SK-N-SH treated with all-trans-retinoic acid at 6 μM for 48 hours (cell line): ENCODE data around the gene VPS29.

Experiments used
- ATAC-seq: fragments of 200-7000 bp; cut with Tn5 transposase; 3 replicates; pipeline ENCODE4 v1.9.1; 2020; ENCODE audit warnings: mild to moderate bottlenecking, moderate library complexity
- ARNTL ChIP-seq: fragments of 450-650 bp; formaldehyde crosslinking; IDR thresholded peaks from 2 replicates; pipeline ENCODE4 v1.5.0; 2020; ENCODE audit warnings: low read depth, mild to moderate bottlenecking, moderate library complexity, borderline replicate concordance
- BACH2 ChIP-seq: fragments of 250-450 bp; sonication (Bioruptor Pico); IDR thresholded peaks from 2 replicates; pipeline ENCODE4 v1.9.0; 2021; ENCODE audit warnings: mild to moderate bottlenecking, borderline replicate concordance
- CREB5 ChIP-seq: fragments of 250-450 bp; sonication (Bioruptor Pico); IDR thresholded peaks from 2 replicates; pipeline ENCODE4 v1.5.1; 2020; ENCODE audit warnings: low read depth, mild to moderate bottlenecking, moderate library complexity
- CSDC2 ChIP-seq: fragments of 250-450 bp; sonication (Bioruptor Pico); IDR thresholded peaks from 2 replicates; pipeline ENCODE4 v1.5.0; 2020; ENCODE audit warnings: mild to moderate bottlenecking, moderate library complexity
- ESRRG ChIP-seq: fragments of 250-450 bp; sonication (Bioruptor Pico); IDR thresholded peaks from 2 replicates; pipeline ENCODE4 v1.6.1; 2021; ENCODE audit warnings: mild to moderate bottlenecking
- GLIS3 ChIP-seq: fragments of 250-450 bp; sonication (Bioruptor Pico); IDR thresholded peaks from 2 replicates; pipeline ENCODE4 v1.5.0; 2020; ENCODE audit warnings: mild to moderate bottlenecking, moderate library complexity
- ISL1 ChIP-seq: fragments of 250-450 bp; sonication (Bioruptor Pico); IDR thresholded peaks from 2 replicates; pipeline ENCODE4 v2.1.2; 2022; ENCODE audit warnings: mild to moderate bottlenecking, moderate library complexity
- OSR1 ChIP-seq: fragments of 250-450 bp; sonication (Bioruptor Pico); IDR thresholded peaks from 2 replicates; pipeline ENCODE4 v1.8.0; 2022; ENCODE audit warnings: moderate library complexity, mild to moderate bottlenecking, inconsistent platforms
- PATZ1 ChIP-seq: fragments of 250-450 bp; sonication (Bioruptor Pico); IDR thresholded peaks from 2 replicates; pipeline ENCODE4 v1.8.0; 2020; ENCODE audit warnings: mild to moderate bottlenecking, moderate library complexity, borderline replicate concordance
- POU6F1 ChIP-seq: fragments of 250-450 bp; sonication (Bioruptor Pico); IDR thresholded peaks from 2 replicates; pipeline ENCODE4 v1.8.0; 2021; ENCODE audit warnings: low read depth, mild to moderate bottlenecking, moderate library complexity, borderline replicate concordance
- PPARA ChIP-seq: fragments of 250-450 bp; sonication (Bioruptor Pico); IDR thresholded peaks from 2 replicates; pipeline ENCODE4 v1.5.0; 2020; ENCODE audit warnings: mild to moderate bottlenecking, borderline replicate concordance
- SNAI2 ChIP-seq: fragments of 250-450 bp; sonication (Bioruptor Pico); IDR thresholded peaks from 2 replicates; pipeline ENCODE4 v1.5.0; 2020; ENCODE audit warnings: mild to moderate bottlenecking, moderate library complexity
- TCF4 ChIP-seq: fragments of 250-450 bp; sonication (Bioruptor Pico); IDR thresholded peaks from 2 replicates; pipeline ENCODE4 v1.8.0; 2021; ENCODE audit warnings: mild to moderate bottlenecking, moderate library complexity, borderline replicate concordance
- TOX ChIP-seq: fragments of 250-450 bp; sonication (Bioruptor Pico); IDR thresholded peaks from 2 replicates; pipeline ENCODE4 v1.8.0; 2021; ENCODE audit warnings: mild to moderate bottlenecking, moderate library complexity, borderline replicate concordance
- TSHZ2 ChIP-seq: fragments of 250-450 bp; sonication (Bioruptor Pico); IDR thresholded peaks from 2 replicates; pipeline ENCODE4 v1.5.0; 2020; ENCODE audit warnings: mild to moderate bottlenecking, moderate library complexity
- ZFP3 ChIP-seq: fragments of 250-450 bp; sonication (Bioruptor Pico); IDR thresholded peaks from 2 replicates; pipeline ENCODE4 v1.5.0; 2020; ENCODE audit warnings: mild to moderate bottlenecking, moderate library complexity
- ZFP30 ChIP-seq: fragments of 450-650 bp; formaldehyde crosslinking; IDR thresholded peaks from 2 replicates; pipeline ENCODE4 v1.5.0; 2022; ENCODE audit warnings: mild to moderate bottlenecking, moderate library complexity
- ZNF565 ChIP-seq: fragments of 450-650 bp; formaldehyde crosslinking; conservative IDR thresholded peaks from 2 replicates; pipeline ENCODE4 v1.5.0; 2020; ENCODE audit warnings: low read depth, mild to moderate bottlenecking, moderate library complexity
- ZNF70 ChIP-seq: fragments of 450-650 bp; formaldehyde crosslinking; IDR thresholded peaks from 2 replicates; pipeline ENCODE4 v1.5.0; 2020; ENCODE audit warnings: mild to moderate bottlenecking, moderate library complexity
- ZNF8 ChIP-seq: fragments of 450-650 bp; formaldehyde crosslinking; IDR thresholded peaks from 2 replicates; pipeline ENCODE4 v1.5.0; 2020; ENCODE audit warnings: mild to moderate bottlenecking, moderate library complexity

Gene VPS29

GRCh38 chr12:110449799-110450497 is 52.0 kb downstream of the VPS29 start, which contains the start of gene ARPC3:
ARPC3 (minus strand) TSS chr12:110450337; CDS start chr12:110450260, 77 bp downstream.
- peak; percentile 100 for ATAC-seq

GRCh38 chr12:110444455-110444854 is 57.5 kb downstream of the VPS29 start:
- ATAC-seq, result no peak
- TF ChIP-seq TCF4 (CRISPR knock-in tag) (no peak), ISL1 (CRISPR knock-in tag) (peak; percentile 85)

More at GRCh38 chr12:110449799-110450497, 52.0 kb downstream of the VPS29 start, which contains the start of gene ARPC3:
- TF ChIP-seq CSDC2 (CRISPR knock-in tag) (no peak), ISL1 (CRISPR knock-in tag) (no peak), BACH2 (CRISPR knock-in tag) (no peak), TOX (CRISPR knock-in tag) (no peak), TSHZ2 (CRISPR knock-in tag) (no peak), ZNF8 (CRISPR knock-in tag) (no peak), ZFP3 (CRISPR knock-in tag) (no peak), PPARA (CRISPR knock-in tag) (no peak), PATZ1 (CRISPR knock-in tag) (no peak), POU6F1 (CRISPR knock-in tag) (no peak), ZNF70 (CRISPR knock-in tag) (no peak), ZNF565 (CRISPR knock-in tag) (no peak), GLIS3 (CRISPR knock-in tag) (no peak), OSR1 (CRISPR knock-in tag) (no peak), ARNTL (CRISPR knock-in tag) (no peak), SNAI2 (CRISPR knock-in tag) (no peak), ESRRG (CRISPR knock-in tag) (no peak), ZFP30 (CRISPR knock-in tag) (no peak), CREB5 (CRISPR knock-in tag) (no peak)
